Esophagus squamous epithelium (tissue), 4 donors: ENCODE measurements around the gene PALD1.

Experiments used
- POLR2A ChIP-seq, 4 donors: fragments of 450-650 bp; IDR thresholded peaks; one replicate each; pipeline ENCODE4 v1.6.1; 2017; ENCODE audit warnings: antibody characterized with exemption in 4 of 4, mild to moderate bottlenecking in 4 of 4, moderate library complexity in 3 of 4
- TF ChIP-seq, protein P1 (sequence below), 6 experiments: fragments of 450-650 bp in 4 of 6; fragments of 200-600 bp in 2 of 6; sonication (generic) in 2 of 6; IDR thresholded peaks; one replicate each; pipeline ENCODE4 v1.5.1; 2016 to 2019; ENCODE audit warnings: antibody characterized with exemption in 6 of 6, mild to moderate bottlenecking in 4 of 6, moderate library complexity in 4 of 6

DNA sequence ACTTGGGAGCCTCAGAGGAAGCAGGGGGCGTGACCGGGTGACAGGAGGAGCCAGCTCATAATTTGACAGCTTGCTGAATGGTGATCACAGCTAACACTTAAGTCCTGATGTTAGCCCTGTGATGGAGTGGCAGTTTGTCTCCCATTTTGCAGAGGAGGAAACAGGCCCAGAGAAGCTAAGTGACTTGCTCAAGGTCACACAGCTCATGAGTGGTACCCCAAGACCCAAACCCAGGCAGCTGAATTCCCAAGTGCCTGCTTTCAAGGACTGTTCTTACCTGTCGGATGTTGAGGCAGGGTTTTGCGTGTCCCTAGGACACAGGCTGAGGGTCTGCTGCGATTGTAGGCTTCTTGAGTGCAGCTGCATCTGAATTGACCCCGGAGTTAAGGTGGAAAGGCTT is 51.7 kb downstream of the PALD1 start:
- TF ChIP-seq, protein P1, sequence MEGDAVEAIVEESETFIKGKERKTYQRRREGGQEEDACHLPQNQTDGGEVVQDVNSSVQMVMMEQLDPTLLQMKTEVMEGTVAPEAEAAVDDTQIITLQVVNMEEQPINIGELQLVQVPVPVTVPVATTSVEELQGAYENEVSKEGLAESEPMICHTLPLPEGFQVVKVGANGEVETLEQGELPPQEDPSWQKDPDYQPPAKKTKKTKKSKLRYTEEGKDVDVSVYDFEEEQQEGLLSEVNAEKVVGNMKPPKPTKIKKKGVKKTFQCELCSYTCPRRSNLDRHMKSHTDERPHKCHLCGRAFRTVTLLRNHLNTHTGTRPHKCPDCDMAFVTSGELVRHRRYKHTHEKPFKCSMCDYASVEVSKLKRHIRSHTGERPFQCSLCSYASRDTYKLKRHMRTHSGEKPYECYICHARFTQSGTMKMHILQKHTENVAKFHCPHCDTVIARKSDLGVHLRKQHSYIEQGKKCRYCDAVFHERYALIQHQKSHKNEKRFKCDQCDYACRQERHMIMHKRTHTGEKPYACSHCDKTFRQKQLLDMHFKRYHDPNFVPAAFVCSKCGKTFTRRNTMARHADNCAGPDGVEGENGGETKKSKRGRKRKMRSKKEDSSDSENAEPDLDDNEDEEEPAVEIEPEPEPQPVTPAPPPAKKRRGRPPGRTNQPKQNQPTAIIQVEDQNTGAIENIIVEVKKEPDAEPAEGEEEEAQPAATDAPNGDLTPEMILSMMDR (IDR thresholded peaks at IDR 0.05) = no peak
- no peak for TF ChIP-seq POLR2A (IDR thresholded peaks at IDR 0.05)
